NCI-H82 treated with DMSO at 0.1 percent for 48 hours (cell line): Measurements from ENCODE around the gene ARAP1.

Source experiments
- DNase-seq: peaks from one replicate; lab custom pipeline; 2025; ENCODE audit not compliant: unreplicated experiment; lab: John Stamatoyannopoulos, UW

The ARAP1 gene

DNA sequence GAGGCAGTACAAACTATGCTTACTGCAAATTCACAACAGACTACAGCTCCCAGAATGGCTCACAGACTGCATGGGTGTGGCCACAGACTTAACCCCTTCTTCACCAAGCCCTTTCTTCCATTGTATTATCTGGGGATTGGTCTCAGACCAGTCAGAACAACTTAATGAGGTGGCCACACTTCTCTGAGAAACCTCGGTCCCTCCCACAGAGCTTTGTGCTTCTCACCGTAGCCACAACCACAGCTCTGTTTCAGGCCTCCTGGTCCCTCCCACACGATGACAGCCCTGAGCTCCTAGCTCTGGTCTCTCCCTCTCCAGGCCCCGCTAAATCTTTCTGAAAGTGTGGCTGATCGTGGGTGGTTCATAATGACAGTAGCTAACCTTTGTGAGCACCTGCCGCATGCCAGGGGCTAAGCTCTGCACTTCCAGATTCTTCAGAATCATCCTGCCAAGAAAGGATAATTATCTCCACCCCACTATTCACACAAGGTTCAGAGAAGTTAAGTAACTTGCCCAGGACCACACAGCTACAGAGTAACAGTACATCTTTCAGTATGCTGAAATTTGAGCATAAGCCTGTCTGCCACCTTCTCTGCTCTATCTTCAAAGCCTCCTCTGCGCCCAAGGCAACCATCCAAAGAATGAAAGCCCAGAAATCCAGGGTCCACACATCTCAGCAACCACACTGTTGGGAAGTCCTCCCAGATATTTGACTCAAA, 83.4 kb downstream of the ARAP1 start:
- no peak for DNase-seq

- DNase-seq = no peak
Measured at GRCh38 chr11:72665911-72666472, 86.2 kb downstream of the ARAP1 start.

DNA sequence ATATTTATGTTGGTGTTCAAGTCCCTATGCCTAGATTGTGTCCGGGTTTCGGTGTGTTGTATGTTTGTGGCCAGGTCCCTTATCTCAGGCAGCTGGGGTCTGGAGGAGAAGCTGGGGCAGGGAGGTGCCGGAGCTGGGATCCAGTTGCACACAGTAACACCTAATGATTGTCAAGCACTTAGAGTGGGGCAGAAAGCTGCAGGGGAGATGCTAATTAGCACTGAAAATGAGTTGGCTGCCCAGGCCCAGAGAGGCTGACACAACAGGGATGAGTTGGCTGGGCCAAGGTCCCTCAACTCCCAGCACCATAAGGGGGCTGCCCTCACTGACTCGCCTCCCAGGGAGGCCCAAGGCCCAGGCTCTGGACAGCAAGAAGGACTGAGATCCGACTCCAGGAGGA, 90.2 kb downstream of the ARAP1 start:
- no peak for DNase-seq

DNA sequence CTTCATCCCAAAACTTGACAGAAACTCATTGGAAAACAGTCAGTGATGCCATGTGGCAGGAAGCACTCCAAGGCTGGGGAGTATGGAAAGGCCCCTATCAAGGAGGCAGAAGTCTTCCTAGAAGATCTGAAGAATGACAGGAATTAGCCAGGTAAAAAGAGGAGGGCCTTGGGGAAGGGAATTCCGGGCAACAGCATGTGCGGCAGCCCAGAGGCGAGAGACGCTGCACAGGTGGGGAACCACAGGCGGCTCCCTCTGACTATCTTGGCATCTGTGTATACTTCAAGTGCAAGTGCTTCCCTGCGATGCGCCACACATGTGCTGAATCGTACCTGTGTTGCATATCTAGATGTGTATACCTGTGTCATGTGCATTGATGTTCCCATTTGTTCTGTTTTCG, 90.7 kb downstream of the ARAP1 start:
- DNase-seq = no peak

GRCh38 chr11:72658989-72659640, 93.1 kb downstream of the ARAP1 start:
- no peak for DNase-seq

DNA sequence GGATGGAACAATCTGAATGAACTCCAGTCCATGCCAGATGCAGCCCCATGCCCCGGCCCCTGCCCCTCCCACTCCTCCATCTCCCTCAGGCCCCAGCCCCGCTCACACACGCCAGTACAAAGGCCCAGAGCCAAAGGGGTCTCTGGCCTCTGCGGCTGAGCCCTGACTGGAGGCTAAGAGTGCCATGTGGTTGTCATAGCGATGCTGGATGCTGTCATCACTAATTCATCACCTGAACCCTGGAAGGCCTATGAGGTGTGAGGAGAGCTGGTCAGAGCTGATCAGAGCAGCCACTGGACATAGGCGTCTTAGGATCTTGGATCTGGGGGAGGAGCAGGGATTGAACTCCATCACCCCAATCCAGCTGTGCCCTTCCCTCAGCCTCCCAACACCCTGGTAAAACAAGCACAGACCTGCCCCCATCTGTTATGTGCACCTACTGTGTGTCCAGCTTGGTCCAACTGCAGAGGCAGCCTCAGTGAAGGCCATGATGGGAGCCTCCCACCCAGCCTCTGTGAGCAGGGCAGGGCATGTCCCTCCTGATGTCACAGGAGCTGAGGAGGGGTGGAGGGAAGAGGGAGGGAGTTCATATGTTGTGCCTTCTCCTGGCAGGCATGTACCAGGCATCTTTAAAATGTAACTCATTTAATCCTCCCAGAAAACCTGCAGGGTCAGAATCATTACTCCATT, 94.7 kb downstream of the ARAP1 start:
- no peak for DNase-seq

GRCh38 chr11:72655896-72656464, 96.2 kb downstream of the ARAP1 start:
- no peak for DNase-seq

DNA sequence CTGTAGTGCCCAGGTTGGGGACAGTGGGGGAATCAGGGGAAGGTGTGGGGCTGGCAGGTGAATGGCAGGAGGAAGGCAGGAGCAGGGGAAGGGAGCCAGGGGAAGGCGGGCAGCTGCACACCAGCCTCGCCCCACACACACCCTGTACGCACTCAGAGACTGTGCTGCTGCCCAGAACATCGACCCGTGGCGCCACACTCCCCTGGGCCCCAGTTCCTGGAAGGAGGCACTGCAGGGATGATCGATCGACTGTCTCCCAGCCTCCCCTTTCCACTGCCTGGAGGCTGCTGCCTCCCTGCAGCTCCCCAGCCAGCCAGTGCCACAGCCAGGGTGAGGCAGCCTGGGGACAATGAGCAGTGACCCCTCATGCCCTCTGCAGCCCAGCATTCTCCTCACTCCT, 97.2 kb downstream of the ARAP1 start:
- DNase-seq = no peak

DNA sequence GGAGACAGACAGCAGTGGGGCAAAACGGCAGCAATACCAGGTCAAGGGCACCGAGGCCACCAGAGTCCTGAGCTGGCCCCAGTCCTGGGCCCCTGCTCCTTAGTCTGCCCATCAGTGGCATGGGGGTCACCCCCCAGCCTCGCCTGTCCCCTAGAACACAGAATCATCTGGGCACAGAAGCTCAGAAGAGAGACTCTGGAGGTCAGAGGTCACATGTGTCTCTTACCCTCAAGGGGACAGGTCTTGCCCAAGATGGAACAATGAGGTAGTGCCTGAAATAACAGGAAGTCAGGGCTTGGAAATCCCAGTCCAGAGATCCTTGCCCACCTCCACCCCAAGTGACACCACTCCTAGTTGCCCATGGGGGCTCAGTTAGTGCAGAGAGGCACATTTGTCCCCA, 98.6 kb downstream of the ARAP1 start:
- DNase-seq = no peak

DNA sequence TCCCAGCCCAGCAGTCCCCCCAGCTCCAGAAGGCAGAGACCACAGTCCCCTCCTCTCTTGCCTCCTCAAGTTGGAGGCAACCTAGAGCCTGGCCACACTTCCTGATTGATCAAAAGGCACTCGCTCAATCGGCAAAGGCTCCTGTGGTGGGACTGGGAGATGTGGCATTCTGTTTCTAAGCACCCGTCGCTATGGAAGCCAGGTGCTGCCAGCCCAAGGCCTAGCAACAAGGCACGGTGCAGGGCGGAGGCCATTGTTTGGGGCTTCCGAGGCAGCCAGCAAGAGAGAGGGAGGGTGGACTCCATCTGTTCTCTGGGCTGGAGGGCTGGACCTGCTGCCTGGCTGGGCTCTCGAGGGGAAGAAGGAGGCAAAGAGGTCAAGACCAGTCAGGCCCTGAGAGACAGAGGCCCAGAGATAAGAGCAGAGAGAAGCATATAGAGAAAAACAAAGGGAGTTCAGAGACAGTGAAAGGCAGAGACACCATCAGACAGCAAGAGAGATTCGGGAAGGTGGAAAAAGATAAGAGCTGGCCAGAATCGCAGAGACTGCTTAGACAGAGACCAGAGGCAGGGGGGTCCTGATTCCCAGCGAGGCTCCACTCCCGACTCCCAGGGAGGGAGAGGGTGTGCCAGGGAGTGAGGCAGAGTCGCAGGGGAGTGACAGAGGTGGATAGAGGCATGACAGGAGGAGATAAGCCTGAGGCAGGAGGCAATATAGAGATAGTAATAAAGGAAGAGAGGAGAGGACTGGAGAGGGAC, 99.2 kb downstream of the ARAP1 start:
- no peak for DNase-seq

GRCh38 chr11:72652133-72652532, 100.1 kb downstream of the ARAP1 start:
- DNase-seq = no peak

DNA sequence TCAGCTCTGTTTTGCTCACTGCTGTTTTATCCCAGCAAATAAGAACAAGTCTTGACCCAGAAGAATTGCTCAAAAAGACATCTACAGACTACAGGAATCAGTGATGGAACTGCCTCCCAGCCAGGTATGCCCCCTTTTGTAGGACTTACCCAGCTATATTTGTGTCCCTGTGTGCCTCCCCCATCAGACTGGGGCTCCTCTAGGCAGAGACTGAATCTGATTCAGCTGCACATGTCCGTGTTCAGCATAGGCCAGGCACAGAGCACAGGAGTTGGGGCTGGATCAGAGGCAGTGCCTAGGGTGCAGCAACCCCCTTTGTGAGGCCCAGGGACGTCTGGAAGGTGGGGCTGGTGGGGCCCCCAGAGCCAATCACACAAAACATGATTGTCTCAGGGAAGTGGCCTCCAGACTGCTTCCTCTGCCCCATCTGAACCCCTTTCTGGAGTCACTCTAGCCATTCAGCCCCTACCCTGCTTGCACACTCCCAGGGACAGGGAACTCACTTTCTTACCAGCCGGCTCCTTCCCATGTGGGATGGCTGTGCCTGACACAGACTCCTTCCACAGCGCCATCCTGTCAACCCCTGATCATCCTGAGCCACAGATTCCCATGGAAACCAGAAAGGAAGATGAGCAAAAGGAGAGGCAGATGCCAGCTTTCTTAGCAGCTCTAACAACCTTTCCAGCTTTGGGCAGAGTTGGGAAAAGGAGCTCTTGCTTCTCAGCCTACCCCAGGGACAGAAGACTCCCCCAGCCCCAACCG, 102.8 kb downstream of the ARAP1 start:
- DNase-seq = no peak

- no peak for DNase-seq
Measured at GRCh38 chr11:72648384-72649136, 103.6 kb downstream of the ARAP1 start.

DNA sequence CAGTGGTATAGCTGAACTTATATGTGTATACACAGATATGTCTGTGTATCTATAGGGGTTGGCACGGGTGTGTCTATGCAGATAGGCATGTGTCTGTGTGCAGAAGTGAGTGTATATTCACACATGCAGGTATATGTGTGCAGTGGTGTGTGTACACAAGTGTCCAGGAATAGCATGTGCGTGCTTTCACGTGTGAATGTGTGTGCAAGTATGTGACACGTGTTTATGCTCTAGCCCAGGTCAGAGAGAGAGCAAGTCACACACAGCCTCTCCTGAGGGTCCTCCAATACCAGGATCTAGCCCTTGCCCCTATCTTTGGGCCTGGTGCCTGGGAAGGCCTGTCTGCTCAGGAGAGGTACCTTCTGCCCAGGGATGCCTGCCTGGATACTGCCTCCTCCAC, 104.3 kb downstream of the ARAP1 start:
- DNase-seq = no peak

- DNase-seq = no peak
Measured at GRCh38 chr11:72646472-72646871, 105.7 kb downstream of the ARAP1 start.

DNA sequence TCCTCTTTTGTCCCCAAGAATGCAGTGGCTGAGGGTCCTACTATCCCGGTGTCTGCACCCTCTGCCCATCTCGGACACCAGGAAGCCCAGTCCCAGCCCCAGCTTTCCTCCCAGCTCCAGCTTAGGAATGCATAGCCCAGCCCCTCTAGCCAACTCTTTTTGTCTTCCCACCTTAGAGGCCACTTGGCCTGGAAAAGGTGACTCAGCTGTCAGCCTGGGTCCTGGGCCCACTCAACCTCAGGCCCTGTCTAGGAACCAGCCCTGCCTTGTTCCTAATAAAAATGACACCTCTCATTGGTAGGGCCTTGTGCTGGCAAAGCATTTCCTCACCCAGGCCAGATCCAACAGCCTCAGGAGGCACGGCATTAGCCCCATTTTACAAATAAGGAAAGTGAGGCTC, 106.2 kb downstream of the ARAP1 start:
- DNase-seq = no peak

DNA sequence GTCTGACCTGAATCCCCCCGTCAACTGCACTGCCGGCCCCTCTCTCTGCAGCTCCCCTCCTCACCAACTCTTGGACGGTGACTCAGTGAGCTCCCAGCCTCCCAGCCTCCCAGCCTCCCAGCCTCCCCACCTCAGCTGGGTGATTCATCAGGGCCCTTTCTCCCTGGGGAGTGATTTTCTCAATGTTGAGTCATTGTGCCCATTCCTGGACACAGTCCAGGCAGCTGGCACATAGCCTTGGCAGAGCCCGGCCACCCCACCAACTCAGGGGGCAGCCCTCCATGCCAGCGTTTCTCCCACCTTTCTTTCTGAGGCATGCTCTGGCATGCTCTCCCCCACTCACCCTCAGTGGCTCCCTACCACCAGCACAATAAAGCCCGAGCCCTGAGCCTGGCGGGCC, 108.7 kb downstream of the ARAP1 start:
- no peak for DNase-seq

- no peak for DNase-seq
Measured at GRCh38 chr11:72642884-72643522, 109.2 kb downstream of the ARAP1 start.
